Adipose tissue (tissue), 3 donors: ENCODE data around the gene ABCA9. TPM values are rescaled to one million over a fixed set of nuclear protein-coding genes. Genes with fewer than 3 reads are reported as not detected.

Experiments
- H3K27ac ChIP-seq: one replicate; pipeline ENCODE4 v1.5.1; 2013; ENCODE audit warnings: low read depth, low read length
- WGBS, 3 donors: extraction: QIAGEN DNeasy Blood & Tissue Kit; methylation state at CpG; one replicate each; pipeline ENCODE4 v1.1.7; 2013; 5-methylcytosine and 5-hydroxymethylcytosine counted together
- polyA plus RNA-seq, 3 donors: library from polyadenylated mRNA; stranded (reverse); fragments of 200-250 nt; gene quantifications; one replicate each; pipeline ENCODE4 v1.2.3, GENCODE V29; 2013
- donor health status: healthy with polysubstance abuse.
- donor health status: Bipolar disorder and iron deficiency.
- donor health status: healthy.

The ABCA9 gene
- polyA plus RNA-seq, 3 donors = 1.8 to 23.9 (median 21.1) TPM

DNA sequence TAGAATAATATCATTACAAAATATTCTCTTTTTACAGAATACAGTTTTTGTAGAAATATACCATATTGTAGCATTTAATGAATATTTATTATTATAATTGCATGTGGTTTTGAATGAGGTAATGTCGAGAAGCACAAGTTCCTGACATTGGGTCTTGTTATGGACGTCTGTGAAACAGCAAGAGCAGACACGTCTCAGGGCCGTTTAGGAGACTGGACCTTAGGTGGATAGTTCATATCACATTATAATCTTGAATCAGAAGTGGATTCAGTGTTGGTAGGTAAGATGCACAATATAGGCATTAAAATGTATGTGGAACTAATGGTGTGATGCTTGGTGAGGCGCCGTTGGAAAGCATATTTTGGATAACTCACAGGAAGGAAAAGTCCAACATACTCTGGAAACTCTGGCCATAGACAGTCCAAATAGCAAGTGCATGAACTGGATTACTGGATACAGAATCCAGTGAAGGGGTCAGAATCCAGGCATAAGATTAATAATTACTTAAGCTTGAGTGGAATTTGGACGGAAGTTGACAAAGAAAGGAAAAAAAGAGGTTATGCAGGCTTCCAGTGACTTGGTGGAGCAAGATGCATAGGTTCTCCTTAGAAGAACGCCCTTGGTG is 122.7 kb downstream of the ABCA9 start:
- no peak overlapping the region for H3K27ac ChIP-seq
- WGBS, 3 donors = 82 to 85% (median 83%) methylated on average over 8 of the region's 8 CpGs

DNA sequence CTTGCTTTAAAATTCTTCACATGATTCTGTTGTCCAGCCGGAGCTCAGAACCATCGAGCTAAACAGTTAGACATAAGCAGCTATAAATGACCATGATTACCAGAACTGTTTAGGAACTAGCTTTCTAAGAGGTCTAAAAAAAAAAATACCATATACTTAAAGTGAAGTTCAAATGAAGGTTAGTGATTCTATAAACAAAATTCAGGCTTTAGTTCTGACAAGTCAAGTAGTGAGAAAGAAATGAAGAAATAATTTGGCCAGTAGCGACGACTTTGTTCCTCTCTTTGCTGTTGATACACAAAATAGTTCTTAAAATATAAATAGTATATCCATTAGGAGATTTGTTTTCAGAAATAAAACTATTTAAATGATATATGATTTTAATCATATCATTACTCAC is 133.2 kb downstream of the ABCA9 start:
- H3K27ac ChIP-seq = no peak overlapping the region

GRCh38 chr17:68924793-68925720 is 135.7 kb downstream of the ABCA9 start:
- H3K27ac ChIP-seq = no peak overlapping the region
- 74 to 83% (median 78%) methylated on average over 9 of the region's 9 CpGs for WGBS, 3 donors

More for the DNA sequence above, 133.2 kb downstream of the ABCA9 start:
- WGBS, 3 donors = 73 to 80% (median 73%) methylated on average over 4 of the region's 4 CpGs

Other genes with a start within 250 kb of the ABCA9 start
- 10 to 100 TPM in 2 of 3 donors, 1 to 10 TPM in 1; 3.7 to 32.8 (median 22.9) TPM for gene ABCA8, start 105.5 kb downstream of the ABCA9 start, polyA plus RNA-seq
- gene ABCA6, start 81.0 kb upstream of the ABCA9 start, polyA plus RNA-seq = 10 to 100 TPM in 2 of 3 donors, 1 to 10 TPM in 1; 3.1 to 30.0 (median 22.4) TPM
- gene ABCA10, start 167.9 kb upstream of the ABCA9 start, polyA plus RNA-seq = 10 to 100 TPM in 1 of 3 donors, 1 to 10 TPM in 2; 1.8 to 25.1 (median 6.9) TPM